IMR-90 (cell line): ENCODE results near the gene C6orf89.
"Not testable (repeated sequence)": the region's sequence is repeated elsewhere in the genome, so short reads cannot be mapped to it uniquely, and the experiment has no call there.

Experiments
- CEBPB ChIP-seq: IDR thresholded peaks from 2 replicates; pipeline ENCODE4 v1.6.1; 2012; ENCODE audit warnings: low read depth, low read length, improper control_type of control experiment
- MAZ ChIP-seq: IDR thresholded peaks from 2 replicates; pipeline ENCODE4 v1.6.1; 2012; ENCODE audit warnings: low read depth, mild to moderate bottlenecking, low read length, improper control_type of control experiment, moderate library complexity, borderline replicate concordance
- POLR2A ChIP-seq: IDR thresholded peaks from 2 replicates; pipeline ENCODE4 v1.6.1; 2012; ENCODE audit warnings: mild to moderate bottlenecking, low read depth, low read length
- RAD21 ChIP-seq: IDR thresholded peaks from 2 replicates; pipeline ENCODE4 v1.6.1; 2012; ENCODE audit warnings: low read length, improper control_type of control experiment
- RCOR1 ChIP-seq: IDR thresholded peaks from 2 replicates; pipeline ENCODE4 v1.6.1; 2012; ENCODE audit warnings: mild to moderate bottlenecking, low read length, improper control_type of control experiment; ENCODE audit not compliant: insufficient replicate concordance
- RFX5 ChIP-seq: IDR thresholded peaks from 2 replicates; pipeline ENCODE4 v1.8.0; 2012; ENCODE audit warnings: low read depth, mild to moderate bottlenecking, low read length, moderate library complexity
- SMC3 ChIP-seq: fragments of 150-350 bp; IDR thresholded peaks from 2 replicates; pipeline ENCODE4 v1.6.1; 2016; ENCODE audit warnings: low read depth, mild to moderate bottlenecking, antibody characterized with exemption, low read length, moderate library complexity
- USF2 ChIP-seq: fragments of 150-350 bp; IDR thresholded peaks from 2 replicates; pipeline ENCODE4 v1.6.1; 2017; ENCODE audit warnings: mild to moderate bottlenecking, antibody characterized with exemption, low read length, low read depth
- TF ChIP-seq, protein P1 (sequence below): conservative IDR thresholded peaks from 2 replicates; pipeline ENCODE4 v1.5.1; 2012; ENCODE audit warnings: mild to moderate bottlenecking, low read depth, low read length, improper control_type of control experiment

GRCh38 chr6:36942329-36942728, 56.6 kb downstream of the C6orf89 start:
- TF ChIP-seq POLR2A, CEBPB, RAD21, SMC3, MAZ, RCOR1, RFX5, USF2: not testable (repeated sequence)
- TF ChIP-seq, protein P1, sequence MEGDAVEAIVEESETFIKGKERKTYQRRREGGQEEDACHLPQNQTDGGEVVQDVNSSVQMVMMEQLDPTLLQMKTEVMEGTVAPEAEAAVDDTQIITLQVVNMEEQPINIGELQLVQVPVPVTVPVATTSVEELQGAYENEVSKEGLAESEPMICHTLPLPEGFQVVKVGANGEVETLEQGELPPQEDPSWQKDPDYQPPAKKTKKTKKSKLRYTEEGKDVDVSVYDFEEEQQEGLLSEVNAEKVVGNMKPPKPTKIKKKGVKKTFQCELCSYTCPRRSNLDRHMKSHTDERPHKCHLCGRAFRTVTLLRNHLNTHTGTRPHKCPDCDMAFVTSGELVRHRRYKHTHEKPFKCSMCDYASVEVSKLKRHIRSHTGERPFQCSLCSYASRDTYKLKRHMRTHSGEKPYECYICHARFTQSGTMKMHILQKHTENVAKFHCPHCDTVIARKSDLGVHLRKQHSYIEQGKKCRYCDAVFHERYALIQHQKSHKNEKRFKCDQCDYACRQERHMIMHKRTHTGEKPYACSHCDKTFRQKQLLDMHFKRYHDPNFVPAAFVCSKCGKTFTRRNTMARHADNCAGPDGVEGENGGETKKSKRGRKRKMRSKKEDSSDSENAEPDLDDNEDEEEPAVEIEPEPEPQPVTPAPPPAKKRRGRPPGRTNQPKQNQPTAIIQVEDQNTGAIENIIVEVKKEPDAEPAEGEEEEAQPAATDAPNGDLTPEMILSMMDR: not testable (repeated sequence)
